Adrenal gland (tissue), 5 donors: ENCODE data around the gene CCAR1.

Source experiments
- CTCF ChIP-seq, 6 experiments: fragments of 450-650 bp in 4 of 6; fragments of 200-600 bp in 2 of 6; sonication (generic) in 1 of 6; IDR thresholded peaks; 1 replicate in 5 of 6; 2 replicates in 1 of 6; pipeline versions ENCODE4 v1.5.1 to v1.8.0; 2016 to 2021; ENCODE audit warnings: antibody characterized with exemption in 6 of 6, mild to moderate bottlenecking in 2 of 6, moderate library complexity in 1 of 6
- POLR2A ChIP-seq, 2 donors: fragments of 450-650 bp; IDR thresholded peaks; one replicate each; pipeline ENCODE4 v1.6.1; 2017; ENCODE audit warnings: antibody characterized with exemption in 2 of 2, mild to moderate bottlenecking in 2 of 2, moderate library complexity in 1 of 2
- donor health status: DM: no; HTN: no; CAD: no.

GRCh38 chr10:68697106-68697505, 23.9 kb upstream of the CCAR1 start:
- TF ChIP-seq CTCF (IDR thresholded peaks at IDR 0.05) = no peak
- TF ChIP-seq POLR2A (IDR thresholded peaks at IDR 0.05) = no peak
